HEK293 (cell line): ENCODE measurements around the gene TLL2.

ENCODE experiments used
- CTCF ChIA-PET: fragments of 350-600 bp; formaldehyde crosslinking; extraction: SDS; loops from one replicate; lab custom pipeline; 2021; ENCODE audit warnings: antibody characterized with exemption; lab: Yijun Ruan, JAX
- POLR2A ChIA-PET: fragments of 300-600 bp; formaldehyde crosslinking; extraction: SDS; loops from one replicate; lab custom pipeline; 2020; ENCODE audit warnings: antibody characterized with exemption, inconsistent platforms; lab: Yijun Ruan, JAX
- H3K27ac ChIP-seq: fragments of 200-500 bp; sonication (Bioruptor generic); 2 replicates; pipeline ENCODE4 v1.5.1; 2014; ENCODE audit warnings: low read depth, low read length, control low read depth, inconsistent platforms; ENCODE audit errors: extremely low read depth
- H3K36me3 ChIP-seq, 2 experiments: fragments of 200-500 bp in 1 of 2; sonication (Bioruptor generic) in 1 of 2; 1 replicate in 1 of 2; 2 replicates in 1 of 2; pipeline ENCODE4 v1.5.1; 2014 to 2017; ENCODE audit warnings: inconsistent platforms in 2 of 2, low read length in 2 of 2; ENCODE audit not compliant: control insufficient read depth in 2 of 2, insufficient read depth in 1 of 2
- H3K4me1 ChIP-seq: fragments of 200-500 bp; sonication (Bioruptor generic); 2 replicates; pipeline ENCODE4 v1.5.1; 2014; ENCODE audit warnings: mild to moderate bottlenecking, low read length, inconsistent platforms; ENCODE audit not compliant: control insufficient read depth, insufficient read depth
- H3K4me3 ChIP-seq: 2 replicates; pipeline ENCODE4 v1.5.1; 2011; ENCODE audit warnings: low read depth, mild to moderate bottlenecking, control low read depth, low read length, moderate library complexity
- H3K9me3 ChIP-seq: fragments of 200-500 bp; sonication (Bioruptor generic); 2 replicates; pipeline ENCODE4 v1.5.1; 2014; ENCODE audit warnings: low read depth, low read length, inconsistent platforms; ENCODE audit not compliant: control insufficient read depth, insufficient read depth
- GFI1B ChIP-seq: fragments of 450-650 bp; formaldehyde crosslinking; IDR thresholded peaks from 2 replicates; pipeline ENCODE4 v1.5.1; 2016; ENCODE audit warnings: missing biosample characterization, missing genetic modification characterization
- GLI4 ChIP-seq: fragments of 450-650 bp; formaldehyde crosslinking; IDR thresholded peaks from 2 replicates; pipeline ENCODE4 v1.5.1; 2016; ENCODE audit warnings: missing biosample characterization, missing genetic modification characterization
- KLF10 ChIP-seq: fragments of 450-650 bp; IDR thresholded peaks from 2 replicates; pipeline ENCODE4 v1.5.1; 2018; ENCODE audit warnings: missing biosample characterization, mild to moderate bottlenecking, missing genetic modification characterization
- KLF7 ChIP-seq: fragments of 450-650 bp; formaldehyde crosslinking; IDR thresholded peaks from 2 replicates; pipeline ENCODE4 v1.5.1; 2016; ENCODE audit warnings: missing biosample characterization, missing genetic modification characterization, borderline replicate concordance
- KLF8 ChIP-seq: fragments of 450-650 bp; formaldehyde crosslinking; IDR thresholded peaks from 2 replicates; pipeline ENCODE4 v1.5.1; 2016; ENCODE audit warnings: missing biosample characterization, missing genetic modification characterization
- PRDM4 ChIP-seq: fragments of 450-650 bp; formaldehyde crosslinking; IDR thresholded peaks from 2 replicates; pipeline ENCODE4 v1.5.1; 2017; ENCODE audit warnings: missing biosample characterization, missing genetic modification characterization
- SCRT2 ChIP-seq: fragments of 450-650 bp; formaldehyde crosslinking; IDR thresholded peaks from 2 replicates; pipeline ENCODE4 v1.5.1; 2016; ENCODE audit warnings: missing biosample characterization, missing genetic modification characterization
- ZBTB10 ChIP-seq: fragments of 450-650 bp; formaldehyde crosslinking; IDR thresholded peaks from 2 replicates; pipeline ENCODE4 v1.5.1; 2016; ENCODE audit warnings: missing biosample characterization, missing genetic modification characterization
- ZBTB21 ChIP-seq: fragments of 450-650 bp; formaldehyde crosslinking; IDR thresholded peaks from 2 replicates; pipeline ENCODE4 v1.5.1; 2017; ENCODE audit warnings: missing biosample characterization, missing genetic modification characterization
- ZBTB6 ChIP-seq: fragments of 450-650 bp; formaldehyde crosslinking; IDR thresholded peaks from 2 replicates; pipeline ENCODE4 v1.5.1; 2017; ENCODE audit warnings: missing biosample characterization, missing genetic modification characterization
- ZBTB8A ChIP-seq: fragments of 450-650 bp; formaldehyde crosslinking; IDR thresholded peaks from 2 replicates; pipeline ENCODE4 v1.5.1; 2016; ENCODE audit warnings: missing biosample characterization, missing genetic modification characterization
- ZNF148 ChIP-seq: fragments of 450-650 bp; formaldehyde crosslinking; IDR thresholded peaks from 2 replicates; pipeline ENCODE4 v1.5.0; 2017; ENCODE audit warnings: missing biosample characterization, missing genetic modification characterization, borderline replicate concordance
- ZNF174 ChIP-seq: fragments of 450-650 bp; formaldehyde crosslinking; IDR thresholded peaks from 2 replicates; pipeline ENCODE4 v1.5.0; 2017; ENCODE audit warnings: missing biosample characterization, mild to moderate bottlenecking, missing genetic modification characterization
- ZNF202 ChIP-seq: fragments of 450-650 bp; formaldehyde crosslinking; IDR thresholded peaks from 2 replicates; pipeline ENCODE4 v1.5.1; 2016; ENCODE audit warnings: missing biosample characterization, missing genetic modification characterization, borderline replicate concordance
- ZNF221 ChIP-seq: fragments of 450-650 bp; formaldehyde crosslinking; IDR thresholded peaks from 2 replicates; pipeline ENCODE4 v1.5.1; 2017; ENCODE audit warnings: missing biosample characterization, missing genetic modification characterization, borderline replicate concordance
- ZNF239 ChIP-seq: fragments of 450-650 bp; formaldehyde crosslinking; IDR thresholded peaks from 2 replicates; pipeline ENCODE4 v1.5.1; 2016; ENCODE audit warnings: missing biosample characterization, missing genetic modification characterization
- ZNF335 ChIP-seq: fragments of 450-650 bp; formaldehyde crosslinking; conservative IDR thresholded peaks from 2 replicates; pipeline ENCODE4 v1.5.1; 2016; ENCODE audit warnings: missing biosample characterization, missing genetic modification characterization
- ZNF366 ChIP-seq: fragments of 450-650 bp; formaldehyde crosslinking; conservative IDR thresholded peaks from 2 replicates; pipeline ENCODE4 v1.5.1; 2016; ENCODE audit warnings: missing biosample characterization, missing genetic modification characterization
- ZNF37A ChIP-seq: fragments of 450-650 bp; IDR thresholded peaks from 2 replicates; pipeline ENCODE4 v1.5.1; 2018; ENCODE audit warnings: missing biosample characterization, missing genetic modification characterization
- ZNF433 ChIP-seq: fragments of 450-650 bp; formaldehyde crosslinking; IDR thresholded peaks from 2 replicates; pipeline ENCODE4 v1.5.1; 2016; ENCODE audit warnings: missing biosample characterization, missing genetic modification characterization, low read depth
- ZNF449 ChIP-seq: fragments of 450-650 bp; formaldehyde crosslinking; IDR thresholded peaks from 2 replicates; pipeline ENCODE4 v1.5.1; 2017; ENCODE audit warnings: missing biosample characterization, mild to moderate bottlenecking, missing genetic modification characterization, moderate library complexity
- ZNF501 ChIP-seq: fragments of 450-650 bp; formaldehyde crosslinking; IDR thresholded peaks from 2 replicates; pipeline ENCODE4 v1.5.1; 2016; ENCODE audit warnings: missing biosample characterization, missing genetic modification characterization
- ZNF514 ChIP-seq: fragments of 450-650 bp; formaldehyde crosslinking; IDR thresholded peaks from 2 replicates; pipeline ENCODE4 v1.5.1; 2016; ENCODE audit warnings: missing biosample characterization, missing genetic modification characterization
- ZNF530 ChIP-seq: fragments of 450-650 bp; formaldehyde crosslinking; IDR thresholded peaks from 2 replicates; pipeline ENCODE4 v1.5.1; 2016; ENCODE audit warnings: low read depth, missing biosample characterization, missing genetic modification characterization
- ZNF776 ChIP-seq: fragments of 450-650 bp; formaldehyde crosslinking; IDR thresholded peaks from 2 replicates; pipeline ENCODE4 v1.5.0; 2017; ENCODE audit warnings: missing biosample characterization, missing genetic modification characterization, borderline replicate concordance
- ZNF785 ChIP-seq: fragments of 450-650 bp; formaldehyde crosslinking; IDR thresholded peaks from 2 replicates; pipeline ENCODE4 v1.5.1; 2016; ENCODE audit warnings: missing biosample characterization, missing genetic modification characterization
- ZXDB ChIP-seq: fragments of 450-650 bp; formaldehyde crosslinking; IDR thresholded peaks from 2 replicates; pipeline ENCODE4 v1.5.1; 2016; ENCODE audit warnings: missing biosample characterization, missing genetic modification characterization

The TLL2 gene

GRCh38 chr10:96365571-96365970 lies 148.2 kb downstream of the TLL2 start:
- TF ChIP-seq ZNF366 (tag by site-specific recombination) (no peak), ZNF501 (tag by site-specific recombination) (no peak), ZNF335 (tag by site-specific recombination) (no peak), KLF8 (tag by site-specific recombination) (no peak), ZNF202 (tag by site-specific recombination) (no peak), GFI1B (tag by site-specific recombination) (no peak), ZNF37A (tag by site-specific recombination) (no peak), ZBTB8A (tag by site-specific recombination) (no peak), ZNF514 (tag by site-specific recombination) (no peak), ZXDB (tag by site-specific recombination) (no peak), GLI4 (no peak), ZBTB6 (tag by site-specific recombination) (no peak), ZBTB10 (tag by site-specific recombination) (no peak), ZNF433 (tag by site-specific recombination) (no peak), ZBTB21 (tag by site-specific recombination) (no peak), ZNF174 (tag by site-specific recombination) (no peak), ZNF785 (tag by site-specific recombination) (no peak)
- Histone ChIP-seq H3K9me3 (no peaks in the 10 kb centered on the region), H3K4me1 (no peaks in the 10 kb centered on the region), H3K36me3 (no peaks in the 10 kb centered on the region), H3K27ac (no peak overlapping the region), H3K4me3 (no peak overlapping the region)
- CTCF ChIA-PET, result interaction anchor here (0.6 to 3.3 kb wide), 7 partner anchors 9 to 707 kb away, joined by 3 to 20 read pairs (median 5); no protein-coding TSS in a partner anchor
- POLR2A ChIA-PET, result no interaction called here

GRCh38 chr10:96360766-96361165 lies 153.0 kb downstream of the TLL2 start:
- Histone ChIP-seq H3K9me3 (no peaks in the 10 kb centered on the region), H3K36me3 (no peaks in the 10 kb centered on the region), H3K27ac (no peak overlapping the region), H3K4me1 (no peaks in the 10 kb centered on the region), H3K4me3 (no peak overlapping the region)
- ChIA-PET POLR2A (no interaction called here), CTCF (interaction anchor here (2.1 kb wide), 1 partner anchor 10 kb away, joined by 15 read pairs; no protein-coding TSS in a partner anchor)
- TF ChIP-seq ZNF221 (tag by site-specific recombination), result no peak
- no peak for TF ChIP-seq KLF7
- no peak for TF ChIP-seq ZNF239 (tag by site-specific recombination)
- no peak for TF ChIP-seq ZNF530 (tag by site-specific recombination)
- TF ChIP-seq ZBTB21 (tag by site-specific recombination), result no peak
- TF ChIP-seq KLF10 (tag by site-specific recombination), result no peak
- TF ChIP-seq ZNF449 (tag by site-specific recombination), result no peak
- no peak for TF ChIP-seq ZNF202 (tag by site-specific recombination)
- TF ChIP-seq ZNF148 (tag by site-specific recombination), result no peak
- TF ChIP-seq SCRT2 (tag by site-specific recombination), result no peak
- no peak for TF ChIP-seq ZNF514 (tag by site-specific recombination)
- no peak for TF ChIP-seq ZNF776 (tag by site-specific recombination)
- no peak for TF ChIP-seq PRDM4
